Tibial nerve (tissue), 3 donors: ENCODE measurements around the gene MTMR2.
"Not testable (repeated sequence)": the region's sequence is repeated elsewhere in the genome, so short reads cannot be mapped to it uniquely, and the experiment has no call there.

Source experiments
- CTCF ChIP-seq, 5 experiments: fragments of 200-600 bp in 3 of 5; fragments of 450-650 bp in 2 of 5; sonication (generic) in 3 of 5; IDR thresholded peaks; one replicate each; pipeline ENCODE4 v1.5.1; 2016 to 2019; ENCODE audit warnings: antibody characterized with exemption in 5 of 5, mild to moderate bottlenecking in 3 of 5, moderate library complexity in 2 of 5
- POLR2A ChIP-seq, 2 donors: fragments of 450-650 bp; IDR thresholded peaks; one replicate each; pipeline ENCODE4 v1.6.1; 2017; ENCODE audit warnings: antibody characterized with exemption in 2 of 2, mild to moderate bottlenecking in 2 of 2, moderate library complexity in 2 of 2

- not testable (repeated sequence) for TF ChIP-seq CTCF, POLR2A (IDR thresholded peaks at IDR 0.05)
These were observed 63.9 kb downstream of the MTMR2 start for GRCh38 chr11:95860024-95860423.
